HG03280 (cell line): ENCODE data around the gene CPAMD8.
"Not testable (repeated sequence)": the region's sequence is repeated elsewhere in the genome, so short reads cannot be mapped to it uniquely, and the experiment has no call there.

Source experiments
- ATAC-seq: cut with Tn5 transposase; IDR thresholded peaks from one replicate; pipeline ENCODE4 v1.9.1; 2021; ENCODE audit warnings: mild to moderate bottlenecking, moderate library complexity; ENCODE audit not compliant: unreplicated experiment

CPAMD8 gene

GRCh38 chr19:17004386-17004785 is 22.2 kb downstream of the CPAMD8 start:
- ATAC-seq, result no peak

- ATAC-seq, result no peak
These were observed 24.2 kb downstream of the CPAMD8 start for GRCh38 chr19:17002455-17002854.

GRCh38 chr19:17001603-17002183 is 24.9 kb downstream of the CPAMD8 start:
- no peak for ATAC-seq

GRCh38 chr19:16998635-16999194 is 27.9 kb downstream of the CPAMD8 start:
- no peak for ATAC-seq

- not testable (repeated sequence) for ATAC-seq
These were observed 29.6 kb downstream of the CPAMD8 start for GRCh38 chr19:16996838-16997490.

GRCh38 chr19:16988661-16989060 is 37.9 kb downstream of the CPAMD8 start:
- no peak for ATAC-seq

GRCh38 chr19:16985403-16985802 is 41.2 kb downstream of the CPAMD8 start:
- ATAC-seq, result no peak

- ATAC-seq, result not testable (repeated sequence)
These were observed 44.0 kb downstream of the CPAMD8 start for GRCh38 chr19:16982586-16982985.

GRCh38 chr19:16978839-16979802 is 47.5 kb downstream of the CPAMD8 start:
- no peak for ATAC-seq

GRCh38 chr19:16978156-16978555 is 48.5 kb downstream of the CPAMD8 start:
- no peak for ATAC-seq

- no peak for ATAC-seq
These were observed 49.3 kb downstream of the CPAMD8 start for GRCh38 chr19:16977306-16977705.

GRCh38 chr19:16976446-16976845 is 50.2 kb downstream of the CPAMD8 start:
- ATAC-seq, result no peak

- ATAC-seq, result no peak
These were observed 55.8 kb downstream of the CPAMD8 start for GRCh38 chr19:16970821-16971220.

- no peak for ATAC-seq
These were observed 57.5 kb downstream of the CPAMD8 start for GRCh38 chr19:16969135-16969534.

- not testable (repeated sequence) for ATAC-seq
These were observed 65.4 kb downstream of the CPAMD8 start for GRCh38 chr19:16960996-16961822.

GRCh38 chr19:16958277-16958676 is 68.3 kb downstream of the CPAMD8 start:
- not testable (repeated sequence) for ATAC-seq

- no peak for ATAC-seq
These were observed 68.8 kb downstream of the CPAMD8 start for GRCh38 chr19:16957855-16958254.

- ATAC-seq, result no peak
These were observed 69.4 kb downstream of the CPAMD8 start for GRCh38 chr19:16957151-16957701.

GRCh38 chr19:16955161-16955560 is 71.4 kb downstream of the CPAMD8 start:
- no peak for ATAC-seq

- no peak for ATAC-seq
These were observed 74.6 kb downstream of the CPAMD8 start for GRCh38 chr19:16952046-16952445.
